Kidney capillary endothelial cell (primary cell): ENCODE results near the gene TADA2A.

Experiments used
- DNase-seq: peaks from one replicate; pipeline ENCODE4 v3.0.0-alpha.2; 2018; ENCODE audit warnings: low spot score

TADA2A gene

GRCh38 chr17:37406635-37407461, at the start of gene TADA2A, which contains the start of gene ACACA:
Gene TADA2A, plus strand, starts transcription at chr17:37406886. Its CDS starts 4,480 bp downstream, at chr17:37411366.
Gene ACACA, minus strand, starts transcription at chr17:37406836. Its CDS starts 537 bp downstream, at chr17:37406299.
- DNase-seq, result peak; percentile 80

GRCh38 chr17:37358098-37358829, 48.4 kb upstream of the TADA2A start:
- peak; percentile 24 for DNase-seq

DNA sequence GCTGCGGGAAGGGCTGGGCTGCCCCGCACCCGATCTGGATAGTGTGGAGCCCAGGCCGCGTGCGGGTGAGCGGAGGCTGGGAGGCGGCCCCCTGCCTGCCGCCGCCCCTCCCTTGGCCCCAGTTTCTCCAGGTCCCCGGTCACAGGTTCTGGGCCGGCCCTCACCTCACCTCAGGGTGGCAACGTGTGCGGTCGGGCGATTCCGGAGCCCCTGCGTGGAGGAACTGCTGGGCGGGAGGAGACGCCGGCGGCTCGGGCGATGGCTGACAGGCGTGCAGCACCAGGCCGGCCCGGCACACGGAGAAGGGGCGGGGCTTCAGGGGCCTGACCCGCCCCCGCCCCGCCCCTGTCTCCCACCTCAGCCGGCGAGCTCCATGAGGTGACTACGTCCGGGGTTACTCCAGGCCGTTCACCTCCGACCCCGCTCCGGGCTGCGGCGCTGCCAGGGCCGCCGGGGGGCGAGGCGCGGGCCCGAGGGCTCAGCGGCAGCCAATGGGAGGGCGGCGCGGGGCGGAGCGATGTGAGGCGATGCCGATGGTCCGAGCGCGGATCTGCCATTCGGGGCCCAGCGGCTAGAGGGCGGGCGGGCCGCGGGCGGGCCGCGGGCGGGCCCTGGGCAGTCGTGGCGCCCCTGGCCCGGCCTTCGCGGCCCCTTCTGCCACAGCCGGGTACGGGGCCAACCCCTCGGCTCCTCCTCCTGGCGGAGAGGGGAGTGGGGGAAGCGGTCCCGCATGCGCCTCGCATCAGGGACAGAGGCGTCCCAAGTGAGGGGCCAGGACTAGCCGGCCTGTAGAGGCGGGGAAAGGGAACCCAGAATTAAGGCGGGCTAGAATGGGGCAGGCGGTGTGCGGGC, 47.6 kb upstream of the TADA2A start:
- DNase-seq, result peak; percentile 86

DNA sequence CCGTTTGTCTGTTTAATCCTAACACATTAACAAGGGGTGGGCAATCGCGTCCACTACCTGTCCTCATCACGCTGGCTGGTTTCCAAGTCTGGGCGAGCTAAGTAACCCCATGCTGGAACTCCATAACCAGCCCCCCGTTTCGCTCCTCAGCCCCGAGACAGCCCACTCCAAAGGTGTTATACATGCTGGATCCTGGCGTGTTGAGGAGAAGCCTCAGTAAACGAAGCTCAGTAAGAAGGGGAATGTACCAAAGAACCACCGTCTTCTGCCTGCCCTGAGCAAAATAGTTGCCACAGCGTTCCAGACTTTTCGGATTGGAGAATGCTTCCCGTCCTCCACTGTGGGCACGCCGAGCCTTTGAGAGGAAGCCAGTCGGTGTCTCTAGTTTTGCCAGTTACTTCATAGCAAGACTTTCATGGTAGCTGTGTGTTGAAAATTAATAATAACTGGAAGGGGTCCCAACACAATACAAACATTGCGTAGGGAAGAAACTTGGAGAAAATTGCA, 47.0 kb upstream of the TADA2A start:
- DNase-seq, result no peak

DNA sequence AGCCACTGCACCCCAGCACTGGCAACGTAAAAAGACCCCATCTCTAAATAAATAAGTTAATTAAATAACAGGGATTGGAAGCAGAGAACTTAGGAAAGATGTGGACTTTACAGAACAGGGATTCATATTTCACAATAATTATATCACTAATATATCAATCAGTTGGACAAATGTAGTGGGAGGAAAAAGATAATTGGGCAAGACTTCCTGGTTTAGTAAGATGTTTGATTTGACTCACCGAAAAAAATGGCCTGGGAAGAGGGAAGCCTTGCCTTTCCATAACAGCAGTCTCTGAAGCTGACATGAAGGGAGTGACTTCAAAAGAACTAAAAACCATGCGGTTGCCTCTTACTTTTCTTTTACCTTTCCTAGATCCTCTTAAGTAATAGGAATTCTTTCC, 46.1 kb upstream of the TADA2A start:
- no peak for DNase-seq

DNA sequence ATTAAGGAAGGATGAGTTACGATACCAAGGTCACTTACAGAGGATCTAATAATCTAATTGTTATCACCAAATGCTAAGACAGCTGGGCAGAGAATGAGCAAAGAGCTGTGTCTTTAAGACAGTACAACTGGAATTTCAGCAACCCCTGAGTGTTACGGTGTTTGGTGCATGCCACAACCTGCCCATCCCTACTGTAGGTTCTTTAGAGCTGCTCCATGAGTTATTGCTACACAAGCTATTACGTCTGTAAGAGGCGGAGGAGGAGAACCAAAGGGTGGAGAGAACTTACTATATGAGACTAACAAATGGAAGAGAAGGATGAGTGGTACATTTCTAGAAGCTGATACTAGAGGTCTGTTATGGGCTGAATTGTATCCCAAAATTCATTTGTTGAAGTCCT, 45.1 kb upstream of the TADA2A start:
- no peak for DNase-seq

DNA sequence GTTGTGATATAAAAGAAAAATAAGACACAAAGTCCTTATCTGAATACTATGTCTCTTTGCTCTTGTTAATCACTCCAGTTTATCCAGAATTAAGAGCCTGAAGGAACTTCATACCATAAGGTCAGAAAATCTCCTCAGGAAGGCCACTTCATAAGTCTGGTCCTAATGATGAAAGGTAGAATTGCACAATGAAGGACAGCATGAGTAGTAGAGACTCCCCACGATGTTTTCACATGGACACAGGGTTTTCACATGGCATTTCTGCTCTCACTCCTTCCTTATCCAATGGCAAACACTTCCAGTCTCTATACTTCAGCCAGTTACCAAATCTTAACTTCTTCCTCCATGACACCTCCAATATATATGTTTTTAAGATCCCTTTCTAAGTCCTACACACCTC, 41.1 kb upstream of the TADA2A start:
- no peak for DNase-seq

GRCh38 chr17:37368577-37368976, 38.1 kb upstream of the TADA2A start:
- no peak for DNase-seq

DNA sequence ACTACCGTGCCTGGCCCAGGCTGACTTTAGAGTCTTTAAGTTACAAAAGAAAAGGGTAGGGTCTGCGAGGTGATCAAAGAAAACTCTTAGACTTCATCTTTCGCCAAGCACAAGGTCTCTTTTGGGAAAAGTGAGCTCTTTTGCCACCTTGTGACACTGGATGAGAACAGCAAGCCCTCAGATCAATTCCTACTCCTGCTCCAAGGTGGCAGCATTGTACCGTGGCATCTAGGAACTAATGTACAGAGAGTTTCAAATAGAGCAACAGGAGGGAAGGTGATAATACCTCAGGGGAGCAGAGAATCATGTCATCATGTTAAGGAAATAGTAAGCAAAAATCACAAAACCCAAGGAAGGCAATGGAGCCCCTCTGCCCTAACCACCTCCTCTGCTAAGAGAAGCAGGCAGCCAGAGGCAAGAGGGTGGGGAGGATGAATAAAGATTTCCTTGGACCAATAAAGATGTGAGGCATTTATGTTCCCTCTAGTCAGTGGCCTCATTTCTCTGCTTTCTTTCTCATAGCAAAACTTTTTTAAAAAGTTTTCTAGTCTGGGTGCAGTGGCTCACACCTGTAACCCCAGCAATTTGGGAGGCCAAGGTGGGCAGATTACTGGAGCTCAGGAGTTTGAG, 33.0 kb upstream of the TADA2A start:
- DNase-seq, result peak; percentile 68

DNA sequence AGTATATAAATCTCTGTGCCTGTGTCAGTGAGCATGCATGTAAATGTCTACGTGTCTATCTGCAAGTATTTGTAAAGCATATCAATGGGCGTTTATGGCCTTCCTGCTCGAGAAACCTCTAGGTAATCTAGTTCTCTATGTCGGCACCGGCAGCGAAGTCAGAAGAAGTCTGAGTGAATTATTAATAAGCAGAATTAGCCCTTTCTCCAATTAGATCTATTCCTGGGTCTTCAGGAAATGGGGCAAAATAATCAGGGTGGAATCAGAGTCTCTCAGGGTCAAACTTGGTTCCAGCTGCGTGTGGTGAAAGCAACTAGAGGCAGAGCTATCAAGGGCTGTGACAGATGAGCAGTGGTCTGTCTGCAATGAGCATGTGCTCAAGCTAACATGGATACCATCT, 31.0 kb upstream of the TADA2A start, which contains the start of gene C17orf78:
C17orf78 (plus strand) TSS at position 280 of the 400 bp plus-strand sequence; CDS start at position 388, 108 bp downstream.
- DNase-seq, result no peak

DNA sequence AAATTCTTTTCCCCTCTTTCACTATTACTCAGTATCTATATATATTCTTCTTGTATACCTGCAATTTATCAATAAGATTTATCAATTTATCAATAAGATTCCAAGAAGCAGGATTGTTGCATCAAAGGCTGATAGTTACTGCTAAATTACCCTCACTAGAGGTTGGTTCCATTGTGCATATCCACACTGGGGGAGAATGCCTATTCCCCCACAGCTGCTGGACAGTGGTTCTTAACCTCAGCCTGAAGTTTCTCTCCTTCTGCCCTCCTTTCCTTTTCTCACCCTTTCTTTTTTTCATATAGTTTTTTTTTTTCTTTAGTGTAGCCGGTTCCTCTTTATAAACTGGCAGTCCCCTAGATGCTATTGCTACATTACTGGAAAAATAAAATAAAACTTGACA, 24.6 kb upstream of the TADA2A start:
- no peak for DNase-seq

DNA sequence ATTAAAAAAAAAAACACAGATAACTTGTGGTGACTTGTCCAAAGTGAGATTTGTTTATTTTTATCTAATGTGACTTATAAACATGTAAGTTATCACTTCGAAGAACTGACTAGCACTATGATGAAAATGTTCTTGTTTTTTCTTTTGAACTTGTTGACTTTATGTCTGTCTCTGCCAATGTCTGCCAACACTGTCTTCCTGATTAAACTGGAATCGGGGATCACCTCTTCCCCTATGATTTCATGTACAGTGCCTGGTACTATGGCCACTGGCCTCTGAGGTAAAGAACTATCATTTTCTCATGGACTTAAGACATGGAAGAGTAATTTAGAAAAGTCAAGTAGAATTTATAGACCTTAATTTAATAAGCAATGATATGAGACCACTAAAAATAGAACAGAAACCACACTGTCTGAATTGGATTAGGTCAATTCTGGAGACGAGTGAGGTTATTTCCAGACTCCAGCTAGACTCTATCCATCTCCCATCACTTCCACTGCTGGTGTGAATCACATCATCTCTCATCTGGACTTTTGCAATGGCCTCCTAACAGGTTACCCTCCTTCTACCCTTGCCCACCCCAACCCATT, 22.0 kb upstream of the TADA2A start:
- DNase-seq, result no peak

DNA sequence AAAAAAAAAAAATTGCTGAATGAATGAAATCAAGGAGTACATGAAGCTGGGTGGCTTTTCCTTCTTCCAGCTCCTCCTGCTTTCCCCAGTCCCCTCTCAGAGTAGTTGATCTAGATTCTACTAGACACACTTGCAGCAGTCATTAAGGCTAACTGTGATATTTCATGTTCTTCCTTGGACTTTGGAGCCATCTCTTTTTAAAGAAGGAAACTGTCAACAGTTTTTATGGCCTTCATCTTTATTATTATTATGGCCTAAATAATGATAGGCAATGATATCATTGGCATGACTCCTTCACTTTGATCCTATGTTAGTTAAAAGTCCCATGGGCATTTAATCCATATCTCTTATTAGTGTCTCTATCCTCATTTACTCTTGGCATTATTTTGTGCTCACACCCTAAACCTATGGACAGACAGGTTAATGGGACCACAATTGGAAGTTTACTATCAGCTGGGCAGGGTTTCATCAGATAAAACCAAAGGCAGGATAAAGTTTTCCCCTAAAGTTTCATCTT, 21.2 kb upstream of the TADA2A start:
- DNase-seq, result no peak

DNA sequence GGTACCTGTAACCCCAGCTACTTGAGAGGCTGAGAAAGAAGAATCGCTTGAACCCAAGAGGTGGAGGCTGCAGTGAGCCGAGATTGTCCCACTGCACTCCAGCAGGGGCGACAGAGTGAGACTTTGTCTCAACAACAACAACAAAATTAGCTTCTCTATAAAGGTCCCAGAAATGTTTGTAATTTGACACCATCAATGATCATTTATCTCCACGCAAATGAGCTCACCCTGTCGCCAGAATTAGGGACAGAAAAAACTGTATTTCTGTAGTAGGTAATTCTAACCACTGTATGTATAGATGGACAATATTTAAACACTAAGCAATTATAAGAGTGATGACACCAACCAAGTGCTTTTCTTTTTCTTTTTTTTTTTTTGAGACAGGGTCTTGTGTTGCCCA, 20.2 kb upstream of the TADA2A start:
- DNase-seq, result no peak

GRCh38 chr17:37388266-37388665, 18.4 kb upstream of the TADA2A start:
- DNase-seq, result no peak

- no peak for DNase-seq
Measured at GRCh38 chr17:37389160-37389559, 17.5 kb upstream of the TADA2A start.

DNA sequence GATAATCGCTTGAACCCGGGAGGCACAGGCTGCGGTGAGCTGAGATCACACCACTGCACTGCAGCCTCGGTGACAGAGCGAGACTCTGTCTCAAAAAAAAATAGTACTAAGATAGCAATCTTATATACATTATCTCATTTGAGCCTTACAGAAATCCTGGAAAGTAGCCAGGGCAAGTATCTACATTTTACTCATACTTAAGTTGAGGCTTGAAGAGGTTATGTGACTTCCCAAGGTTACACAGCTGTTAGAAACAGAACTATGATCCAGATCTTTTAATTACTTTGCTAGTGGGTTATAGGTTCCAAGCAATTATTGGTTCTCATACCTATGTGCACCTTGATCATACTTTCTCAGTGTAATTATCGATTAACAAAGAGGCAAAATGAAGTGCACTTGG, 15.5 kb upstream of the TADA2A start:
- no peak for DNase-seq

DNA sequence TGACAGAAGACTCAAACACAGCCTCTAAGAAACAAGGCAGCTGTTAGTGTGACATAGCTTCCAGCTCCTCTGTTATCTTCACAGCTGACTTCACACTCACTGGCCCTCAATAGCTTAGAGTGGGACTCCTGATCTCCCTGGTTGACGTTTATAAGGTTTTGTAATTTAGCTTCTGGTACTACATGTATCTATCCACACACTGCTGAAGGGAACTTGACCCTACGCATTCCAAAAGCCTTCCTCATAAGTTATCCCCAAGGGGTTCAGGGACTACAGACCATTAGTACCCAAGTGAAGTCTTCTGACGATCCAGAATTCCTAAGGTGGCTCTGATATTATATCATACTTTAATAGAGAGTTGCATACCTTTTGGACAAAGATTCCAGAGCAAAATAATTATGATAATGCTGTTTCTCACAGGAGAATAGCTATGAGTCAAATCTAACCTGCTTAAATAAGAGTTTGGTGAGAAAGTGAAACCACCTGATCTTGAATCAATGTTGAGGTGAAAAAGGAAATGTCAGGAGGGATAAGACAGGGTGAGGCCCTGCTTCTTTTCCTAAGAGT, 14.6 kb upstream of the TADA2A start:
- no peak for DNase-seq

GRCh38 chr17:37393352-37393751, 13.3 kb upstream of the TADA2A start:
- no peak for DNase-seq

- no peak for DNase-seq
Measured at GRCh38 chr17:37399265-37399803, 7.4 kb upstream of the TADA2A start.
